Measurements from ENCODE around the gene ATG16L1.

GRCh38 chr2:233287871-233288270 is 36.4 kb downstream of the ATG16L1 start:
- TF ChIP-seq CTCF (IDR thresholded peaks at IDR 0.05) (no peak), POLR2A (IDR thresholded peaks at IDR 0.05) (no peak)

Data from heart left ventricle (tissue), 13 donors.